Natural killer cell treated with Interleukin-12 subunit alpha and Interleukin-12 subunit beta and Interleukin-15 and Interleukin-18, amount 100 ng/mL, for 72 hours (primary cell): ENCODE results near the gene MCHR2. TPM values are rescaled to one million over a fixed set of nuclear protein-coding genes. Genes with fewer than 3 reads are reported as not detected.

ENCODE experiments used
- ATAC-seq, 2 donors: fragments of 150-1000 bp; cut with Tn5 transposase in 1 of 2; sonication (Bioruptor Pico), chemical (Tn5 transposase) in 1 of 2; 2 replicates each; pipeline ENCODE4 v1.10.0; 2021
- DNase-seq: peaks from one replicate; pipeline ENCODE4 v3.0.0; 2022; ENCODE audit warnings: low spot score
- H3K27ac Mint-ChIP-seq, 2 donors: 1 replicate in 1 of 2; 2 replicates in 1 of 2; pipeline ENCODE4 v1.8.0; 2022; ENCODE audit warnings: mixed read lengths in 2 of 2, mild to moderate bottlenecking in 1 of 2, moderate library complexity in 1 of 2
- H3K27me3 Mint-ChIP-seq, 2 donors: 1 replicate in 1 of 2; 2 replicates in 1 of 2; pipeline ENCODE4 v1.8.0; 2022; ENCODE audit warnings: mixed read lengths in 2 of 2
- H3K36me3 Mint-ChIP-seq: one replicate; pipeline ENCODE4 v1.8.0; 2022; ENCODE audit warnings: mixed read lengths
- H3K4me1 Mint-ChIP-seq, 2 donors: 1 replicate in 1 of 2; 2 replicates in 1 of 2; pipeline ENCODE4 v1.8.0; 2022; ENCODE audit warnings: low read depth in 2 of 2, mixed read lengths in 2 of 2, mild to moderate bottlenecking in 1 of 2
- H3K4me3 Mint-ChIP-seq: one replicate; pipeline ENCODE4 v1.8.0; 2022; ENCODE audit warnings: mixed read lengths
- H3K9me3 Mint-ChIP-seq: 2 replicates; pipeline ENCODE4 v1.8.0; 2022; ENCODE audit warnings: mixed read lengths
- total RNA-seq, 2 donors: library from RNA; stranded (reverse); gene quantifications; one replicate each; pipeline ENCODE4 v1.2.3, GENCODE V29; 2022

MCHR2 gene
- total RNA-seq, 2 donors from 2014 or later = not detected

GRCh38 chr6:99879431-99879830, 114.6 kb downstream of the MCHR2 start:
- no peak for DNase-seq
- no peak for ATAC-seq
- Mint-ChIP-seq H3K9me3 (no peaks in the 10 kb centered on the region), H3K36me3 (no peaks in the 10 kb centered on the region), H3K27ac (no peak overlapping the region), H3K4me1 (no peaks in the 10 kb centered on the region), H3K4me3 (no peak overlapping the region), H3K27me3 (peaks cover 4 to 5% of the 10 kb centered on the region in 2 donors)

GRCh38 chr6:99875068-99875467, 119.0 kb downstream of the MCHR2 start:
- Mint-ChIP-seq H3K36me3 (no peaks in the 10 kb centered on the region), H3K4me3 (no peak overlapping the region), H3K27ac (no peak overlapping the region), H3K9me3 (no peaks in the 10 kb centered on the region), H3K27me3 (peaks cover 10 to 31% of the 10 kb centered on the region in 2 donors), H3K4me1 (no peaks in the 10 kb centered on the region)
- ATAC-seq (peak; percentile 20 to 43), DNase-seq (no peak)

GRCh38 chr6:99873084-99873483, 120.9 kb downstream of the MCHR2 start:
- H3K27me3 Mint-ChIP-seq = peaks cover 17 to 40% of the 10 kb centered on the region in 2 donors
- no peak overlapping the region for H3K27ac Mint-ChIP-seq
- ATAC-seq (no peak), DNase-seq (no peak)
- H3K36me3 Mint-ChIP-seq = no peaks in the 10 kb centered on the region
- no peak overlapping the region for H3K4me3 Mint-ChIP-seq
- H3K9me3 Mint-ChIP-seq = no peaks in the 10 kb centered on the region
- peaks cover 0 to 4% of the 10 kb centered on the region in 2 donors for H3K4me1 Mint-ChIP-seq

- Mint-ChIP-seq H3K4me3 (no peak overlapping the region), H3K36me3 (no peaks in the 10 kb centered on the region), H3K27me3 (peaks cover 17 to 53% of the 10 kb centered on the region in 2 donors), H3K9me3 (no peaks in the 10 kb centered on the region), H3K4me1 (peaks cover 0 to 4% of the 10 kb centered on the region in 2 donors), H3K27ac (no peak overlapping the region)
- ATAC-seq (no peak), DNase-seq (no peak)
Observed at GRCh38 chr6:99871641-99872040, 122.4 kb downstream of the MCHR2 start.
